ENCODE results near the gene OR51I2. TPM values are rescaled to one million over a fixed set of nuclear protein-coding genes. Genes with fewer than 3 reads are reported as not detected.

Gene OR51I2, protein sequence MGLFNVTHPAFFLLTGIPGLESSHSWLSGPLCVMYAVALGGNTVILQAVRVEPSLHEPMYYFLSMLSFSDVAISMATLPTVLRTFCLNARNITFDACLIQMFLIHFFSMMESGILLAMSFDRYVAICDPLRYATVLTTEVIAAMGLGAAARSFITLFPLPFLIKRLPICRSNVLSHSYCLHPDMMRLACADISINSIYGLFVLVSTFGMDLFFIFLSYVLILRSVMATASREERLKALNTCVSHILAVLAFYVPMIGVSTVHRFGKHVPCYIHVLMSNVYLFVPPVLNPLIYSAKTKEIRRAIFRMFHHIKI
- not detected for total RNA-seq

DNA sequence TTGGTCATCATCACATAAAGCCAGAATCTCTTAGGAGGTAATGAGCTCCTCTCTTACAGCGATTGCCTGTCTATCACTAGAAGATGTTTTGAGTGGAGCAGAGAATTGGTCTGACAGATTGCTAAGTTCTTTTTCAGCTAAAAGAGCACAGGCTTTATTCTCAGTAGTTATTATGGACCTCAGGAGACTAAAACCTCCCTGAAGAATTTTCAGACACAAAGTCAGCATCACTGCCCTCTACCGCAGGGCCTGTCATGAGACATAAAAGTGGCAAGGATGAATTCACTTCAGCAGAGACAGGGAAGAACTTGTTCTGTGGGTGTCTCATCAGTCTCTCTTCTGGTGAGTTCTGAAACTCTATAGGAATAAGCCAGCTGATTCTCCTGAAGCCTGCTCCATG lies at the start of gene OR51I2:
OR51I2 (plus strand) TSS at position 301 of the 400 bp plus-strand sequence. CDS start 4,166 bp downstream, outside the sequence.
- no peaks in the 10 kb centered on the region for H3K4me1 ChIP-seq
- H3K36me3 ChIP-seq, result no peaks in the 10 kb centered on the region
- H3K4me3 ChIP-seq, result no peak within 1 kb of the TSS
- H3K27ac ChIP-seq, result no peak within 1 kb of the TSS
- H3K27me3 ChIP-seq, result no peaks in the 10 kb centered on the region
- ATAC-seq, result no peak
- no peaks in the 10 kb centered on the region for H3K9me3 ChIP-seq
- 96% methylated on average over 2 of the region's 2 CpGs; no CpG with 5 or more reads in 1 of the 2 donors for WGBS, 2 donors (ENCODE audit: low coverage in 1 of 2)
- TF ChIP-seq EP300 (IDR thresholded peaks at IDR 0.05) (no peak), POLR2AphosphoS5 (IDR thresholded peaks at IDR 0.05) (no peak), POLR2A (IDR thresholded peaks at IDR 0.05) (no peak)
- TF ChIP-seq, protein P1, sequence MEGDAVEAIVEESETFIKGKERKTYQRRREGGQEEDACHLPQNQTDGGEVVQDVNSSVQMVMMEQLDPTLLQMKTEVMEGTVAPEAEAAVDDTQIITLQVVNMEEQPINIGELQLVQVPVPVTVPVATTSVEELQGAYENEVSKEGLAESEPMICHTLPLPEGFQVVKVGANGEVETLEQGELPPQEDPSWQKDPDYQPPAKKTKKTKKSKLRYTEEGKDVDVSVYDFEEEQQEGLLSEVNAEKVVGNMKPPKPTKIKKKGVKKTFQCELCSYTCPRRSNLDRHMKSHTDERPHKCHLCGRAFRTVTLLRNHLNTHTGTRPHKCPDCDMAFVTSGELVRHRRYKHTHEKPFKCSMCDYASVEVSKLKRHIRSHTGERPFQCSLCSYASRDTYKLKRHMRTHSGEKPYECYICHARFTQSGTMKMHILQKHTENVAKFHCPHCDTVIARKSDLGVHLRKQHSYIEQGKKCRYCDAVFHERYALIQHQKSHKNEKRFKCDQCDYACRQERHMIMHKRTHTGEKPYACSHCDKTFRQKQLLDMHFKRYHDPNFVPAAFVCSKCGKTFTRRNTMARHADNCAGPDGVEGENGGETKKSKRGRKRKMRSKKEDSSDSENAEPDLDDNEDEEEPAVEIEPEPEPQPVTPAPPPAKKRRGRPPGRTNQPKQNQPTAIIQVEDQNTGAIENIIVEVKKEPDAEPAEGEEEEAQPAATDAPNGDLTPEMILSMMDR (IDR thresholded peaks at IDR 0.05), result no peak

DNA sequence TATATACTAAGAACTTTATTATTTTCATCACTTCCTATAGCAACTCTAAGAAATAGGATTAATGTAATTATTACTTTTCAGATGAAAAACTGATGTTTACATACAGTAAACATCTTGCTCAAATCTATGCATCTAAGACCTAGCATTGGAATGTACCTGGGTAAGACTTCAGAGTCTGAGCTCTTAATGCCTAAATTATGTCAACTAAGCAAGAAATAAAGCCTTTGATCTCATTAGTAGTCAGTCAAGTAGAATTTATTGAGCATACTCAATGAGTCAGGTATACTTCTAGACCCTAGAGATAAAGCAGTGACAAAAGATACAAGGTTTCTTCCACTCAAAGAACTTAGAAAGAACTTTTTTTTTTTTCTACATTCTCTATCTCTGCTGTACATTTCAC lies 44.0 kb upstream of the OR51I2 start:
- Histone ChIP-seq H3K27ac (no peak overlapping the region), H3K4me3 (no peak overlapping the region), H3K9me3 (no peaks in the 10 kb centered on the region), H3K27me3 (no peaks in the 10 kb centered on the region), H3K4me1 (no peaks in the 10 kb centered on the region), H3K36me3 (no peaks in the 10 kb centered on the region)
- no peak for ATAC-seq
- TF ChIP-seq POLR2A (IDR thresholded peaks at IDR 0.05) (no peak), POLR2AphosphoS5 (IDR thresholded peaks at IDR 0.05) (no peak), EP300 (IDR thresholded peaks at IDR 0.05) (no peak)
- TF ChIP-seq, protein P1 (IDR thresholded peaks at IDR 0.05), result no peak

DNA sequence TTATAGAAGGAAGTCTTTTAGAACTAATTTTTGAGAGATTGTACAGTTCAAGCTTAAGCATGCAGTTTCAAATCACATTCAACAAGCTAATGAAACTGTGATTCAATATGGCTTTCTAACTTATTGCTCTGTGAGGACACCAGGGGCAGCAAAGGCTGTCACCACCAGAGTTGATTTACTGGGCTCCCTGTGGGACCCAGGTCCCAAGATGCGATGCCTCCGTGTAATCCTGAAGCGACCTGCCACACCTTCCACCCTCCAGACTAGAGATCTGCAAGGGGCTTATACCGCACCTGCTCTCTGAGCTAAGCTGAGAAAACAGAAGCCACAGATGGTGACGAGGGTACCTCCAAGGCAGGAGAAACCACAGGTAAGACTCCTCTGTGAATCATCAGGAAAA lies 28.1 kb upstream of the OR51I2 start:
- no peak overlapping the region for H3K27ac ChIP-seq
- no peaks in the 10 kb centered on the region for H3K27me3 ChIP-seq
- H3K9me3 ChIP-seq, result no peaks in the 10 kb centered on the region
- H3K4me1 ChIP-seq, result no peaks in the 10 kb centered on the region
- TF ChIP-seq POLR2AphosphoS5 (IDR thresholded peaks at IDR 0.05), result no peak
- WGBS, 2 donors (ENCODE audit: low coverage in 1 of 2), result 45 to 74% methylated on average over 2 to 4 of the region's 5 CpGs
- no peak for ATAC-seq
- H3K4me3 ChIP-seq, result no peak overlapping the region
- H3K36me3 ChIP-seq, result no peaks in the 10 kb centered on the region

DNA sequence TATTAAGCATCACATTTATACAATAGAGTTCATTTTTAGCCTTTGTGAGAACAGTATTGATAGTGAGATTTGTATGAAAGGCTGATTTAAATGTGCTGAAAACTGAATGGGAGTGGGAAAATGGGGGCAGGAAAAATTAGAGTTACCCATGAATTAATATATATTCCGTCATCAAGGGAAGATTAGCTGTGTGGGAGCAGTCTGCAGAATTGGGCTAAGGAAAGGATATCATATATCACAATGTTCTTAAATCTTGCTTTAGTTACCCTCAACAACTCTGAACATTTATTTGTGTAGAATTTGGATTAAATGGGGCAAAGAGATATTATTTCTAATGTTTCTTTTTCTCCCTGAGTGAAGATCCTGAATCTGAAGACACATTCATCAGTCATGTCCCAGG lies 27.3 kb upstream of the OR51I2 start, which contains the start of gene OR51Q1:
OR51Q1 (plus strand) TSS at position 301 of the 400 bp plus-strand sequence; CDS start at position 391, 90 bp downstream.
- WGBS, 2 donors (ENCODE audit: low coverage in 1 of 2), result 74 to 90% methylated on average over 1 of the region's 1 CpG

DNA sequence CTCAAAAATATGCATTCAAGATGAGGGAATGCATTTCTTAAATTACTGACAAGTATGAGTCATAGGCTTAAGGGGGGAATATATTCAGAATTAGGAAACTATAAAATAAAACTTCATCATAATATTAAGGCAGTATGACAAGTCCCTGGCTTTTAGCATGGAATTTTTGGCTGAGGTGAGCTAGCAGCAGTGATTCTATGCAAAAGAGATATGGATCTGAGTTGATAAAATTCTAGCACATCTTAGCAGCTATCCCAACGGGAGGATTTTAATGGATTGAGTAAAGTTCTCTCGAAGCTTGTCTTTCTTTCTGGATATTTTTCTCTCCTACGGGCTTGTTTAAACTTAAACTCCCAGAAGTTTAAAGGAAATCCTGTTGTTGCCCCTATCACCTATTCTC lies 26.0 kb upstream of the OR51I2 start:
- Histone ChIP-seq H3K9me3 (no peaks in the 10 kb centered on the region), H3K27me3 (no peaks in the 10 kb centered on the region), H3K27ac (no peak overlapping the region), H3K4me3 (no peak overlapping the region), H3K36me3 (no peaks in the 10 kb centered on the region), H3K4me1 (no peaks in the 10 kb centered on the region)
- 54 to 87% methylated on average over 3 of the region's 3 CpGs for WGBS, 2 donors (ENCODE audit: low coverage in 1 of 2)
- TF ChIP-seq POLR2AphosphoS5 (IDR thresholded peaks at IDR 0.05) (no peak), POLR2A (IDR thresholded peaks at IDR 0.05) (no peak), EP300 (IDR thresholded peaks at IDR 0.05) (no peak)
- TF ChIP-seq, protein P1 (IDR thresholded peaks at IDR 0.05), result no peak
- ATAC-seq, result no peak

More for the DNA sequence above, 27.3 kb upstream of the OR51I2 start, which contains the start of gene OR51Q1:
- TF ChIP-seq, protein P1 (IDR thresholded peaks at IDR 0.05), result no peak
- TF ChIP-seq EP300 (IDR thresholded peaks at IDR 0.05), result no peak
- TF ChIP-seq POLR2A (IDR thresholded peaks at IDR 0.05), result no peak
- no peak for TF ChIP-seq POLR2AphosphoS5 (IDR thresholded peaks at IDR 0.05)
- H3K27me3 ChIP-seq, result no peaks in the 10 kb centered on the region
- no peaks in the 10 kb centered on the region for H3K36me3 ChIP-seq
- H3K4me1 ChIP-seq, result no peaks in the 10 kb centered on the region
- no peak within 1 kb of the TSS for H3K4me3 ChIP-seq
- H3K27ac ChIP-seq, result no peak within 1 kb of the TSS
- no peak for ATAC-seq
- H3K9me3 ChIP-seq, result no peaks in the 10 kb centered on the region
